ENCODE data around the gene HPCAL4.

HPCAL4 gene

GRCh38 chr1:39689635-39690034 is 1.6 kb downstream of the HPCAL4 start:
- Histone ChIP-seq H3K27ac (ENCODE audit: low read length) (no peak overlapping the region), H3K9me3 (ENCODE audit: control insufficient read depth, insufficient read depth, low read length) (no peaks in the 10 kb centered on the region), H3K4me1 (ENCODE audit: control insufficient read depth, insufficient read depth, low read length) (peaks cover 2% of the 10 kb centered on the region; the same call in 1 of the 2 replicates), H3K27me3 (ENCODE audit: control insufficient read depth, insufficient read depth, low read length) (peaks cover 83% of the 10 kb centered on the region), H3K36me3 (ENCODE audit: control insufficient read depth, insufficient read depth, low read length) (no peaks in the 10 kb centered on the region), H3K4me3 (ENCODE audit: low read length) (no peak overlapping the region)
- DNase-seq (ENCODE audit: low read depth, low spot score), result no peak

DNA sequence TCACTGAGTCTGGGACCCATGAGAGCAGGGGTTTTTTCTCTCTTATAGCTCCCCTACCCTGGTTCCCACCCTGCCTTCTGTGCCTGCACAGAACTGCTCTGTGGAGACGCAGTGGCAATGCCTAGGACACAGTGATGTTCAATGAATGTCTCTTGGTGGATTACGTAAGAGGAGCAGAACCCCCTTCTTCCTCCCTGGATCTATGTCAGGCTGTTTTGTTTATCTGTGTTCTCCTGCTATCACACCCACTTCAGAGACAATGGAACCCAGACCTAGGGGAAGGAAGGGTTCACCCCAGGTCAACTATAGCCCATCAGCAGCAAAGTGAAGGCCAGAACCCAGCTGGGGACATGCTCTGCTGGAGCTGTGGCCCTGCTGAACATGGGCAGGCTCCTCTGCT is 2.0 kb downstream of the HPCAL4 start:
- WGBS (ENCODE audit: insufficient coverage, insufficient read length), result no CpG with 5 or more reads among the region's 2 CpGs
- H3K27me3 ChIP-seq (ENCODE audit: control insufficient read depth, insufficient read depth, low read length), result peaks cover 83% of the 10 kb centered on the region
- no peaks in the 10 kb centered on the region for H3K9me3 ChIP-seq (ENCODE audit: control insufficient read depth, insufficient read depth, low read length)
- DNase-seq (ENCODE audit: low read depth, low spot score), result no peak
- no peaks in the 10 kb centered on the region for H3K36me3 ChIP-seq (ENCODE audit: control insufficient read depth, insufficient read depth, low read length)
- no peak overlapping the region for H3K27ac ChIP-seq (ENCODE audit: low read length)
- no peak overlapping the region for H3K4me3 ChIP-seq (ENCODE audit: low read length)
- peaks cover 2% of the 10 kb centered on the region; the same call in 1 of the 2 replicates for H3K4me1 ChIP-seq (ENCODE audit: control insufficient read depth, insufficient read depth, low read length)

GRCh38 chr1:39688706-39689105 is 2.5 kb downstream of the HPCAL4 start:
- no peak for DNase-seq (ENCODE audit: low read depth, low spot score)
- H3K4me1 ChIP-seq (ENCODE audit: control insufficient read depth, insufficient read depth, low read length), result peaks cover 2% of the 10 kb centered on the region; the same call in 1 of the 2 replicates
- H3K27me3 ChIP-seq (ENCODE audit: control insufficient read depth, insufficient read depth, low read length), result peaks cover 84% of the 10 kb centered on the region
- no peaks in the 10 kb centered on the region for H3K36me3 ChIP-seq (ENCODE audit: control insufficient read depth, insufficient read depth, low read length)
- H3K27ac ChIP-seq (ENCODE audit: low read length), result no peak overlapping the region
- no CpG with 5 or more reads among the region's 3 CpGs for WGBS (ENCODE audit: insufficient coverage, insufficient read length)
- no peak overlapping the region for H3K4me3 ChIP-seq (ENCODE audit: low read length)
- H3K9me3 ChIP-seq (ENCODE audit: control insufficient read depth, insufficient read depth, low read length), result no peaks in the 10 kb centered on the region

GRCh38 chr1:39687243-39687642 is 4.0 kb downstream of the HPCAL4 start:
- Histone ChIP-seq H3K4me1 (ENCODE audit: control insufficient read depth, insufficient read depth, low read length) (peaks cover 2% of the 10 kb centered on the region; the same call in 1 of the 2 replicates), H3K27ac (ENCODE audit: low read length) (no peak overlapping the region), H3K36me3 (ENCODE audit: control insufficient read depth, insufficient read depth, low read length) (no peaks in the 10 kb centered on the region), H3K27me3 (ENCODE audit: control insufficient read depth, insufficient read depth, low read length) (peaks cover 84% of the 10 kb centered on the region), H3K9me3 (ENCODE audit: control insufficient read depth, insufficient read depth, low read length) (no peaks in the 10 kb centered on the region), H3K4me3 (ENCODE audit: low read length) (no peak overlapping the region)
- DNase-seq (ENCODE audit: low read depth, low spot score), result no peak
- WGBS (ENCODE audit: insufficient coverage, insufficient read length), result no CpG with 5 or more reads among the region's 2 CpGs

DNA sequence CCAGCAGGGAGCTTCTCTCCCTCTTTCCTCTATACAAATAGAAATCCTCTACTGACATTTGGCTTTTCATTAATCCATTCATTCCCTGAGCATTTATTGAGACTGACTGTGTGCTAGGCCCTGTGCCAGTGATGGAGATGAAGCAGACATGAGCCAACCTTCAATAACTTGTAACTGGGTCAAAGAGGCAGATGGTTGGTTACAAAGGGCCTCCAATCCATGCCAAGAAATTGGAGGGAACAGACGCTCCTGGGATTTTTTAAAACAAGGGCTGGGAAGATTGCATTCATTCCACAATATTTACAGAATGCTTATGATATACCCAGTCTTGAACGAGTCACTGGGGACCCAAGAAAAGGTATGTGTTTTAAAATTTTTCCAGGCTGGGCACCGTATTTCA is 6.2 kb downstream of the HPCAL4 start:
- Histone ChIP-seq H3K9me3 (ENCODE audit: control insufficient read depth, insufficient read depth, low read length) (no peaks in the 10 kb centered on the region), H3K4me3 (ENCODE audit: low read length) (no peak overlapping the region), H3K36me3 (ENCODE audit: control insufficient read depth, insufficient read depth, low read length) (no peaks in the 10 kb centered on the region), H3K4me1 (ENCODE audit: control insufficient read depth, insufficient read depth, low read length) (no peaks in the 10 kb centered on the region), H3K27me3 (ENCODE audit: control insufficient read depth, insufficient read depth, low read length) (peaks cover 86% of the 10 kb centered on the region), H3K27ac (ENCODE audit: low read length) (no peak overlapping the region)
- DNase-seq (ENCODE audit: low read depth, low spot score), result no peak
- no CpG with 5 or more reads among the region's 3 CpGs for WGBS (ENCODE audit: insufficient coverage, insufficient read length)

DNA sequence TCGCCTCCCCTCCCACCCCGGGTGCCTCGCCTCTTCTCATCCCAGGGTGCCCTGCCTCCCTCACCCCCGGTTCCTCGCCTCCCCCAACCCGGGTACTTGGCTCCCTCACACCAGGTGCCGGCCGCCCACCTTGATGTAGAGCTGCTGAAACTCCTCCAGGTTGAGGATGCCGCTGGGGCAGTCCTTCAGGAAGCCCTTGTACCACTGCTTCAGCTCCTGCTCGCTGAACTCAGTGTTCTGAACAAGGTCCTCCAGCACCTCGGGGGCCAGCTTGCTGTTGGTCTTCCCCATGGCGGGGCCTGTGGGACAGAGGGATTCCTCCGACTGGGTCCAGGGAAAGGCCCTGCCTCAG is 6.9 kb downstream of the HPCAL4 start:
- peaks cover 84% of the 10 kb centered on the region for H3K27me3 ChIP-seq (ENCODE audit: control insufficient read depth, insufficient read depth, low read length)
- WGBS (ENCODE audit: insufficient coverage, insufficient read length), result no CpG with 5 or more reads among the region's 13 CpGs
- H3K4me1 ChIP-seq (ENCODE audit: control insufficient read depth, insufficient read depth, low read length), result no peaks in the 10 kb centered on the region
- no peak for DNase-seq (ENCODE audit: low read depth, low spot score)
- no peak overlapping the region for H3K27ac ChIP-seq (ENCODE audit: low read length)
- H3K9me3 ChIP-seq (ENCODE audit: control insufficient read depth, insufficient read depth, low read length), result no peaks in the 10 kb centered on the region
- no peak overlapping the region for H3K4me3 ChIP-seq (ENCODE audit: low read length)
- no peaks in the 10 kb centered on the region for H3K36me3 ChIP-seq (ENCODE audit: control insufficient read depth, insufficient read depth, low read length)

DNA sequence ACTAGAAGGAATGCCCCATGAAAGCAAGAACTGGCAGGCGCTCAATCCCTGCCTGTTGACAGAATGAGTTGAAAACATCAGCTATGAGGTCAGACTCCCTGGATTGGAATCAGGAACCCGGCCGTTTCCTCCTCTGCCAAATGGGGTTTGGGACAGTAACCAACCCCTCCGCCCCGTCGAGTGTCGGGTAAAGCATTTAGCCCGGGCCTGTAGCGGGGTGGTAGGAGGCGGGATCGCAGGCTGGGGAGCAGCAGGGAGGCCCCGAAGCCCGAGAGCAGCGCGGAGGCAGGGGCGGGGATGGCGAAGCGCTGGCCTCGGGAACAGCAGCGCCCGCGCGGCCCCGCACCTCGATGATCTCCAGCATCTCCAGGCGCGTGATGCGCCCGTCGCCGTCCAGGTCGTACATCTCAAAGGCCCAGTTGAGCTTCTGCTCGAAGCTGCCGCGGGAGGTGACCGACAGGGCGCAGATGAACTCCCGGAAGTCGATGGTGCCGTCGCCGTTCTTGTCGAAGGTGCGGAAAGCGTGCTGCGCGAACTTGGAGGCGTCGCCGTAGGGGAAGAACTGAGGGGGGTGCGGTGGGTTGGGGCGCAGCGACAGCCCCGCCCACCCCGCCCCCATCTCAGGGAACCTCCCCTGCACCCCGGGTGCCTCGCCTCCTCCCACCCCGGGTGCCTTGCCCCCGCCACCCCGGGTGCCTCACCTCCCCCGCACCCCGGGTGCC is 7.5 kb downstream of the HPCAL4 start:
- H3K36me3 ChIP-seq (ENCODE audit: control insufficient read depth, insufficient read depth, low read length), result no peaks in the 10 kb centered on the region
- H3K4me3 ChIP-seq (ENCODE audit: low read length), result no peak overlapping the region
- H3K9me3 ChIP-seq (ENCODE audit: control insufficient read depth, insufficient read depth, low read length), result no peaks in the 10 kb centered on the region
- peaks cover 78% of the 10 kb centered on the region for H3K27me3 ChIP-seq (ENCODE audit: control insufficient read depth, insufficient read depth, low read length)
- no CpG with 5 or more reads among the region's 62 CpGs for WGBS (ENCODE audit: insufficient coverage, insufficient read length)
- no peak for DNase-seq (ENCODE audit: low read depth, low spot score)
- no peaks in the 10 kb centered on the region for H3K4me1 ChIP-seq (ENCODE audit: control insufficient read depth, insufficient read depth, low read length)
- H3K27ac ChIP-seq (ENCODE audit: low read length), result no peak overlapping the region

DNA sequence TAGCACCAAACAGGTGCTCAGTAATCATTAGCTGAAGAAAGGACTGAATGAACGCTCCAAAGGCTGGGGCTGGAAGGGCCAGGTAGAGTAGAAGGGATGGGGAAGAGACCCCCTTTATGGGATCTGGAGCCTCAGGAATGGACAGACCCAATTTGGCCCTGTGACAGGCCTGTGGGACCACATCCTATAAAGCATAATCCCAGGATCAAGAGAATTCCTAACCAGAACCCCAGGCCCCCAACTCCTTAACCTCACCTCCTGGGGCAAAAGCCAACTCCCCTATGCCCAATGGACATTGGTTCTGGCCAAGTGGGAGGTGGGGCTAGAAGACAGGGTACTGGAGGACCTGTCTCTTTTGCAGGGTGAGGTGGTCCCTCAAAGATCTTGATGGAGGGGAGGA is 9.2 kb downstream of the HPCAL4 start:
- WGBS (ENCODE audit: insufficient coverage, insufficient read length), result no CpG with 5 or more reads among the region's 1 CpG
- H3K9me3 ChIP-seq (ENCODE audit: control insufficient read depth, insufficient read depth, low read length), result no peaks in the 10 kb centered on the region
- no peak overlapping the region for H3K4me3 ChIP-seq (ENCODE audit: low read length)
- DNase-seq (ENCODE audit: low read depth, low spot score), result no peak
- peaks cover 73% of the 10 kb centered on the region for H3K27me3 ChIP-seq (ENCODE audit: control insufficient read depth, insufficient read depth, low read length)
- H3K36me3 ChIP-seq (ENCODE audit: control insufficient read depth, insufficient read depth, low read length), result no peaks in the 10 kb centered on the region
- no peaks in the 10 kb centered on the region for H3K4me1 ChIP-seq (ENCODE audit: control insufficient read depth, insufficient read depth, low read length)
- no peak overlapping the region for H3K27ac ChIP-seq (ENCODE audit: low read length)

DNA sequence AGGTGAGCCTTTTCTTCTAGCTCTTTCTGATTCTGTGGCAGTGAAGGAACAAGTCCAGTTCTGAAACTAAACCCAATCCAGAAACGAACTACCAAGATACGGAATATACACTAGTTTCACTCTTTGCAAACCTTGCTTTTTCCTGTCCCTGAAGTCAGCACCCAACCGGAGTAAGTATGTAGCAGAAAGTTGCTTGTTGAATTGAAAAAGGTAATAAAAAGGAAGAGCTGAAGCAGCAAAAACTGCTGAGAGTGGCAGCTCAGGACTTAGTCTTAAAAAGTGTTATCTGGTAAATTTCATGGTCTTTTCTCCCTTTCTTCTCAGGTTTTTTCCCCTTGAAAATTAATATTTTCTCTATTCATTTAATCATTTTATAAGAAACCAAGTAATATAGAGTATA is 9.9 kb downstream of the HPCAL4 start:
- Histone ChIP-seq H3K9me3 (ENCODE audit: control insufficient read depth, insufficient read depth, low read length) (no peaks in the 10 kb centered on the region), H3K36me3 (ENCODE audit: control insufficient read depth, insufficient read depth, low read length) (no peaks in the 10 kb centered on the region), H3K27me3 (ENCODE audit: control insufficient read depth, insufficient read depth, low read length) (peaks cover 70% of the 10 kb centered on the region), H3K27ac (ENCODE audit: low read length) (no peak overlapping the region), H3K4me3 (ENCODE audit: low read length) (no peak overlapping the region), H3K4me1 (ENCODE audit: control insufficient read depth, insufficient read depth, low read length) (no peaks in the 10 kb centered on the region)
- no peak for DNase-seq (ENCODE audit: low read depth, low spot score)
- WGBS (ENCODE audit: insufficient coverage, insufficient read length), result no CpG with 5 or more reads among the region's 3 CpGs

GRCh38 chr1:39680751-39681150 is 10.5 kb downstream of the HPCAL4 start:
- DNase-seq (ENCODE audit: low read depth, low spot score), result no peak

DNA sequence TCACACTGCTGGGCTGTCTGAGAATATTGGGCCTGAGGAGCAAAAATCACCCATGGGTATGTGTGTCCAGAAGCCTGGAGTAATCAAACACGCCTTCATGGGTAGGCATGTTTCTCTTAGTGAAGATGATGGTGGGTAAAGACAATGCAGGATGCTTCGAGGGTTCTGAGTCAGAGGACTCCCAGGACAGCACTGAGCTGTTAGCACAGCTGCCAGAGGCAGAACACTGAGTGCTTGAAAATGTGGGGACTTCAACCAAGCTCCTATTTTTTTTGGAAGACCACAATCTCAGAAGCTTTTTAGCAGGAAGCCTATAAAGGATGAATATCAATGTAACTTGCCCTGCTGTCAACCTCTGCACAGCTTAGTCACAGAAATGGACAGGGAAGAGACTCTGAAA is 11.4 kb downstream of the HPCAL4 start:
- WGBS (ENCODE audit: insufficient coverage, insufficient read length), result no CpG with 5 or more reads among the region's 2 CpGs
- DNase-seq (ENCODE audit: low read depth, low spot score), result no peak
- H3K27me3 ChIP-seq (ENCODE audit: control insufficient read depth, insufficient read depth, low read length), result peaks cover 67% of the 10 kb centered on the region
- no peaks in the 10 kb centered on the region for H3K36me3 ChIP-seq (ENCODE audit: control insufficient read depth, insufficient read depth, low read length)
- no peaks in the 10 kb centered on the region for H3K9me3 ChIP-seq (ENCODE audit: control insufficient read depth, insufficient read depth, low read length)
- no peak overlapping the region for H3K27ac ChIP-seq (ENCODE audit: low read length)
- H3K4me3 ChIP-seq (ENCODE audit: low read length), result no peak overlapping the region
- H3K4me1 ChIP-seq (ENCODE audit: control insufficient read depth, insufficient read depth, low read length), result no peaks in the 10 kb centered on the region

More at GRCh38 chr1:39680751-39681150, 10.5 kb downstream of the HPCAL4 start:
- no CpG with 5 or more reads among the region's 4 CpGs for WGBS (ENCODE audit: insufficient coverage, insufficient read length)
- no peaks in the 10 kb centered on the region for H3K9me3 ChIP-seq (ENCODE audit: control insufficient read depth, insufficient read depth, low read length)
- H3K4me3 ChIP-seq (ENCODE audit: low read length), result no peak overlapping the region
- H3K27me3 ChIP-seq (ENCODE audit: control insufficient read depth, insufficient read depth, low read length), result peaks cover 69% of the 10 kb centered on the region
- no peaks in the 10 kb centered on the region for H3K36me3 ChIP-seq (ENCODE audit: control insufficient read depth, insufficient read depth, low read length)
- no peaks in the 10 kb centered on the region for H3K4me1 ChIP-seq (ENCODE audit: control insufficient read depth, insufficient read depth, low read length)
- H3K27ac ChIP-seq (ENCODE audit: low read length), result no peak overlapping the region

Measured in iPS DF 6.9 (cell line).